Hepatocyte (in vitro differentiated cells): ENCODE measurements around the gene EMC8. TPM values are rescaled to one million over a fixed set of nuclear protein-coding genes. Genes with fewer than 3 reads are reported as not detected.

Source experiments
- DNase-seq: peaks from one replicate; pipeline ENCODE4 v3.0.0-alpha.2; 2016; ENCODE audit warnings: low spot score
- H2AFZ ChIP-seq: fragments of 200-600 bp; sonication (generic); 2 replicates; pipeline ENCODE4 v1.6.0; 2016; ENCODE audit warnings: antibody characterized with exemption, mild to moderate bottlenecking
- H3K27ac ChIP-seq: fragments of 200-600 bp; sonication (generic); 2 replicates; pipeline ENCODE4 v1.5.1; 2016; ENCODE audit warnings: mild to moderate bottlenecking
- H3K27me3 ChIP-seq: fragments of 200-600 bp; sonication (generic); 2 replicates; pipeline ENCODE4 v1.6.1; 2016
- H3K36me3 ChIP-seq: fragments of 200-600 bp; sonication (generic); replicated peaks from 2 replicates; pipeline ENCODE4 v1.5.1; 2016; ENCODE audit warnings: low read depth; ENCODE audit not compliant: insufficient read depth
- H3K4me1 ChIP-seq: fragments of 200-600 bp; sonication (generic); 2 replicates; pipeline ENCODE4 v1.5.1; 2016; ENCODE audit warnings: mild to moderate bottlenecking, moderate library complexity; ENCODE audit not compliant: insufficient read depth
- H3K4me2 ChIP-seq: fragments of 200-600 bp; sonication (generic); 2 replicates; pipeline ENCODE4 v1.6.0; 2016
- H3K4me3 ChIP-seq: fragments of 200-600 bp; sonication (generic); 2 replicates; pipeline ENCODE4 v1.5.1; 2016; ENCODE audit warnings: mild to moderate bottlenecking
- H3K79me2 ChIP-seq: fragments of 200-600 bp; sonication (generic); 2 replicates; pipeline ENCODE4 v1.6.0; 2017; ENCODE audit warnings: mild to moderate bottlenecking
- H3K9me2 ChIP-seq: fragments of 200-600 bp; sonication (generic); replicated peaks from 2 replicates; pipeline ENCODE4 v1.6.0; 2017; ENCODE audit warnings: mild to moderate bottlenecking; ENCODE audit not compliant: insufficient read depth
- H3K9me3 ChIP-seq: fragments of 200-600 bp; sonication (generic); 2 replicates; pipeline ENCODE4 v1.5.1; 2016; ENCODE audit warnings: low read depth, mild to moderate bottlenecking
- H4K20me1 ChIP-seq: fragments of 200-600 bp; sonication (generic); 2 replicates; pipeline ENCODE4 v1.6.0; 2016; ENCODE audit warnings: mild to moderate bottlenecking; ENCODE audit not compliant: insufficient read depth, poor library complexity, severe bottlenecking
- EZH2 ChIP-seq: fragments of 200-600 bp; sonication (generic); IDR thresholded peaks from 2 replicates; pipeline ENCODE4 v1.6.1; 2016; ENCODE audit warnings: antibody characterized with exemption, mild to moderate bottlenecking, borderline replicate concordance
- EZH2phosphoT487 ChIP-seq: fragments of 200-600 bp; sonication (generic); IDR thresholded peaks from one replicate; pipeline ENCODE4 v1.6.1; 2018; ENCODE audit warnings: antibody characterized with exemption, mild to moderate bottlenecking, low read depth, moderate library complexity; ENCODE audit not compliant: unreplicated experiment, severe bottlenecking
- WGBS: methylation state at CpG from one replicate; pipeline ENCODE4 v1.1.6; 2016; ENCODE audit warnings: low lambda C conversion rate; ENCODE audit errors: missing lambda C conversion rate; 5-methylcytosine and 5-hydroxymethylcytosine counted together
- polyA plus RNA-seq: library from polyadenylated mRNA; unstranded; fragments of >200 nt; fragmentation: Nextera tagmentation; extraction: Ambion mirVana; gene quantifications from 2 replicates; pipeline ENCODE4 v1.2.1, GENCODE V29; 2016
- total RNA-seq: library from RNA; depleted of rRNA; stranded (reverse); fragments of >200 nt; gene quantifications from 2 replicates; pipeline ENCODE4 v1.2.3, GENCODE V29; 2014
- TF ChIP-seq, protein P1 (sequence below): fragments of 200-600 bp; sonication (generic); IDR thresholded peaks from 2 replicates; pipeline ENCODE4 v1.5.1; 2016; ENCODE audit warnings: antibody characterized with exemption, mild to moderate bottlenecking; ENCODE audit not compliant: poor library complexity

The EMC8 gene
- total and polyA plus RNA-seq, 2 experiments from 2014 or later = 35.0 to 50.6 TPM

DNA sequence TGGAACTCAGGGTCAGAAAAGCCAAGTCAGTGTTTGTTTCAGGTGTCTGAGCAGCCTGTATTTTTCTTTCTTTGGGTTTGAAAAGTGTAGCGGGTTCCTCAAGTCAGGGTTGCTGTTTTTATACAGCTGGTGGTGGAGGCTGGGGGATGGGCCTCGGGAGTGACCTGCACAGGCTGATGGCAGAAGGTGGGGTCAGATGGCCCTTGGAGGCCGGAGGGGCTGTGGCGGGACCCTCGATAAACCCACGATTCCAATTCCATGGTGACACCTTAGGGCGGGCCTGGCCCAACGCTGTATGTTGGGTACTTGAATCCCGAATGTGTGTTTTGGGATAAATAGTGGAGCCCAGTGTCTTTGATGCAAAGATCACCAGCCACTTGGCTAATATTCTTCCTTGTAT lies 28.8 kb upstream of the EMC8 start:
- 88% methylated on average over 9 of the region's 9 CpGs for WGBS
- TF ChIP-seq EZH2phosphoT487 = no peak
- TF ChIP-seq, protein P1, sequence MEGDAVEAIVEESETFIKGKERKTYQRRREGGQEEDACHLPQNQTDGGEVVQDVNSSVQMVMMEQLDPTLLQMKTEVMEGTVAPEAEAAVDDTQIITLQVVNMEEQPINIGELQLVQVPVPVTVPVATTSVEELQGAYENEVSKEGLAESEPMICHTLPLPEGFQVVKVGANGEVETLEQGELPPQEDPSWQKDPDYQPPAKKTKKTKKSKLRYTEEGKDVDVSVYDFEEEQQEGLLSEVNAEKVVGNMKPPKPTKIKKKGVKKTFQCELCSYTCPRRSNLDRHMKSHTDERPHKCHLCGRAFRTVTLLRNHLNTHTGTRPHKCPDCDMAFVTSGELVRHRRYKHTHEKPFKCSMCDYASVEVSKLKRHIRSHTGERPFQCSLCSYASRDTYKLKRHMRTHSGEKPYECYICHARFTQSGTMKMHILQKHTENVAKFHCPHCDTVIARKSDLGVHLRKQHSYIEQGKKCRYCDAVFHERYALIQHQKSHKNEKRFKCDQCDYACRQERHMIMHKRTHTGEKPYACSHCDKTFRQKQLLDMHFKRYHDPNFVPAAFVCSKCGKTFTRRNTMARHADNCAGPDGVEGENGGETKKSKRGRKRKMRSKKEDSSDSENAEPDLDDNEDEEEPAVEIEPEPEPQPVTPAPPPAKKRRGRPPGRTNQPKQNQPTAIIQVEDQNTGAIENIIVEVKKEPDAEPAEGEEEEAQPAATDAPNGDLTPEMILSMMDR = no peak
- TF ChIP-seq EZH2 = no peak
- Histone ChIP-seq H3K79me2 (no peaks in the 10 kb centered on the region), H3K4me2 (no peak overlapping the region), H3K36me3 (no peaks in the 10 kb centered on the region), H3K9me3 (no peaks in the 10 kb centered on the region), H3K4me3 (no peak overlapping the region), H4K20me1 (no peaks in the 10 kb centered on the region), H3K27ac (no peak overlapping the region), H2AFZ (no peak overlapping the region), H3K27me3 (no peaks in the 10 kb centered on the region), H3K4me1 (no peaks in the 10 kb centered on the region), H3K9me2 (no peaks in the 10 kb centered on the region)
- no peak for DNase-seq

- Histone ChIP-seq H3K27me3 (no peaks in the 10 kb centered on the region), H3K4me2 (no peak overlapping the region), H3K4me3 (no peak overlapping the region), H3K36me3 (no peaks in the 10 kb centered on the region), H3K4me1 (peaks cover 5% of the 10 kb centered on the region), H3K79me2 (no peaks in the 10 kb centered on the region), H3K27ac (no peak overlapping the region), H3K9me2 (no peaks in the 10 kb centered on the region), H4K20me1 (no peaks in the 10 kb centered on the region), H3K9me3 (no peaks in the 10 kb centered on the region), H2AFZ (no peak overlapping the region)
- DNase-seq = no peak
- 94% methylated on average over 16 of the region's 16 CpGs for WGBS
- TF ChIP-seq EZH2phosphoT487 = no peak
- TF ChIP-seq, protein P1 = no peak
- no peak for TF ChIP-seq EZH2
These were observed 27.4 kb upstream of the EMC8 start for GRCh38 chr16:85826686-85827247.

GRCh38 chr16:85825326-85825725 lies 26.0 kb upstream of the EMC8 start:
- no peaks in the 10 kb centered on the region for H3K9me2 ChIP-seq
- peaks cover 7% of the 10 kb centered on the region for H3K4me1 ChIP-seq

More at GRCh38 chr16:85825326-85825725, 26.0 kb upstream of the EMC8 start:
- Histone ChIP-seq H3K27me3 (no peaks in the 10 kb centered on the region), H2AFZ (no peak overlapping the region), H3K36me3 (no peaks in the 10 kb centered on the region), H3K27ac (no peak overlapping the region), H3K4me2 (no peak overlapping the region), H3K9me3 (no peaks in the 10 kb centered on the region), H3K4me3 (no peak overlapping the region), H4K20me1 (no peaks in the 10 kb centered on the region), H3K79me2 (no peaks in the 10 kb centered on the region)
- no peak for DNase-seq
- TF ChIP-seq EZH2 (no peak), EZH2phosphoT487 (no peak)
- TF ChIP-seq, protein P1 = no peak
- WGBS = 73% methylated on average over 9 of the region's 9 CpGs
